HG02798 (cell line): ENCODE results near the gene SMIM45.

Source experiments
- ATAC-seq: cut with Tn5 transposase; IDR thresholded peaks from one replicate; pipeline ENCODE4 v1.9.1; 2021; ENCODE audit warnings: mild to moderate bottlenecking; ENCODE audit not compliant: unreplicated experiment, poor library complexity

Gene SMIM45

GRCh38 chr22:41966225-41966606 is 14.3 kb downstream of the SMIM45 start:
- no peak for ATAC-seq

DNA sequence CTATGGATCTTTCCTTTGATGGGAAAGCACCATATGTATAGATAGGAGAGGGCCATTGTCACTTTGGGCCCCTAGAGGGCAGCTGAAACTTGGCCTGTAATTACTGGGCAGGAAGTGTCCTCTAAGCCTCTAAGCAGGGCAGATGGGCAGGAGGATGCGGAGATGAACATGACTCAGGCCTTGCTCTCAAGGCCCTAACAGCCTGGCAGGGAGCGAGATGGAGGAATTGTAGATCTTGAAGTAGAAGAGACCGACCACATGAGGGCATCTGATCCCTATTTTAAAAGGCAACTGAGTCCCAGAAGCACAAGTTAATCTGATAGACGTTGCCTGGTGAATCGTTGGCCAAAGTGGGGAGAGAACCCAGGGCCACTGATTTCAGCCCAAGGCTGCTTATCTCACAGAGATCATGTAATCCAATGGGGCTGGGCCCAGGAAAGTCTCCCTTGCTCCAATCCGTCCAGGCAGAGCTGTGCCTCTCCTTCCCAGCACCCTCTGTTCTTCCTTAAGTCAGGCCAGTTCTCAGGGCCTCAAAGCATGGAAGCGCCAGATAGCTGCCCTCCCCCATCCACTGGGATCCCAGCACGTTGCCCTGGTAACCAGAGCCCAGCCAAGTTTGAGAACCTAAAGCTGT is 14.8 kb downstream of the SMIM45 start:
- ATAC-seq, result no peak

- ATAC-seq, result no peak
These were observed 16.7 kb downstream of the SMIM45 start for GRCh38 chr22:41968601-41969000.

DNA sequence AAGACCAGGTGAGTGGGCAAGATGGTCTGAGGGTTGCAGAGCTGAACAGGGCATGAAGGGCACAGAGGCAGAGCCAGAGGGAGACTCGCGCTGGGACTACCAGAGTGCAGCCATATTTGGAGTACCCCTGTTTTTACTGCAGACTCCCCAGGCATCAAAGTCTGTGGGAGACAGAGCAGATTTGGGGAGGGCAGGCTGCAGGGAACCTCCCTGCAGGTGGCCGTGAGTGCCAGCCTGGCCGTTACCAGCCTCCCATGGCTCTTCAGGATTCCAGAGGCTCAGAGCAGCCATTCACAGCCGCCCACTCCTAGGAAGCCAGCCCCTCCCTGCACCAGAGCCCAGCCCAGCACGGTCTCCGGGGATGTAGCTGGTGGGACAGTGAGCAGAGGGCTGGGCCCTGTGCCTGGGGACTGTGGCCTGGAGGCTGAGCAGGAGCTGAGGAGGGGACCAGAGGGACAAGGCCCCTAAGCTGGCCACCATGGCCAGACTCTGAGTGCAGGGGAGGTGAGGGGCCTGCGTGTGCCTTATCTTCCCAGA is 17.2 kb downstream of the SMIM45 start, which contains the start of gene SEPTIN3:
TSS of gene SEPTIN3 (plus strand) at position 334 of the 537 bp plus-strand sequence. CDS start 2,050 bp downstream, outside the sequence.
- ATAC-seq, result no peak

- no peak for ATAC-seq
These were observed 18.7 kb downstream of the SMIM45 start for GRCh38 chr22:41970601-41971000.

DNA sequence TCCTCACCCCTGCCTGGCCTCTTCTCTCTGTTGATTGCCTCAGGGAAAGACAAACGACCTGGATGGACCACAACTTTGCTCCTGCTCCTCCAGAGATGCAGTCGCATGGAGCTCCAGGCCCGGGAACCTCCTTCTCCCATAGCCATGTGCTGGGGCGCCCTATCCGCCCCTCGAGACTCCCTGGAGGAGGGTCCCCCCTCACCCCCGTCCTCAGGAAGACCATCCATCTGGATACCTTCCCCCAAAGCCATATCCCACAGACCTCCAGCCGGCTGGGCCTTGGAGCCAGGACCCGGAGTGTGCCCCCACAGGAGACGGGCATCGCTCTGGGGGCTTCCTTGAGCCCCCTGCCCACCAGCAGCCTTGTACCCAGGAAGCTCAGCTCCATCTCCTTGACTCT is 19.5 kb downstream of the SMIM45 start:
- ATAC-seq, result no peak

DNA sequence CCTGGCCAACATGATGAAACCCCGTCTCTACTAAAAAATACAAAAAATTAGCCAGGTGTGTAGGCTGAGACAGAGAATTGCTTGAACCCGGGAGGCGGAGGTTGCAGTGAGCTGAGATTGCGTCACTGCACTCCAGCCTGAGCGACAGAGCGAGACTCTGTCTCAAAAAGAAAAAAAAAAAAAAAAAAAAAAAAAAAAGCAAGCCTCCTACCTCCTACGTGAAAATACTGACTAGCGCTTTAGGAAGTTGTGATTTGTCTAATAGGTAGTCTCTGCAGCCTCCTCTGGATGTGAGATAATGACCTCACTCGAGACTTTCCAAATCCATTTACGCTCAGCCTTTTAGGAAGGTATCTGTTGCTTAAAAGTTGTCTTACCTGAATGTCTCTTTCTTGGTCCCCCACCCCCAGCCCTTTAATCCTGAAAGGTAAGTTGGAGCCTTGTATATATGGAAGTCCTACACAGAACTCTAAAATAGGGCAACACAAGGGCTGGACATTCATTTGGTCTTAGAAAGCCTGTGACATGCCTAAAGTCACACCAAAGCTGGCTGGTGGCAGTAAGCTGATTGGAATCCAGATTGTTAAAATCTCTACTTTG is 22.8 kb downstream of the SMIM45 start:
- ATAC-seq, result no peak

- no peak for ATAC-seq
These were observed 23.5 kb downstream of the SMIM45 start for GRCh38 chr22:41975299-41976069.

DNA sequence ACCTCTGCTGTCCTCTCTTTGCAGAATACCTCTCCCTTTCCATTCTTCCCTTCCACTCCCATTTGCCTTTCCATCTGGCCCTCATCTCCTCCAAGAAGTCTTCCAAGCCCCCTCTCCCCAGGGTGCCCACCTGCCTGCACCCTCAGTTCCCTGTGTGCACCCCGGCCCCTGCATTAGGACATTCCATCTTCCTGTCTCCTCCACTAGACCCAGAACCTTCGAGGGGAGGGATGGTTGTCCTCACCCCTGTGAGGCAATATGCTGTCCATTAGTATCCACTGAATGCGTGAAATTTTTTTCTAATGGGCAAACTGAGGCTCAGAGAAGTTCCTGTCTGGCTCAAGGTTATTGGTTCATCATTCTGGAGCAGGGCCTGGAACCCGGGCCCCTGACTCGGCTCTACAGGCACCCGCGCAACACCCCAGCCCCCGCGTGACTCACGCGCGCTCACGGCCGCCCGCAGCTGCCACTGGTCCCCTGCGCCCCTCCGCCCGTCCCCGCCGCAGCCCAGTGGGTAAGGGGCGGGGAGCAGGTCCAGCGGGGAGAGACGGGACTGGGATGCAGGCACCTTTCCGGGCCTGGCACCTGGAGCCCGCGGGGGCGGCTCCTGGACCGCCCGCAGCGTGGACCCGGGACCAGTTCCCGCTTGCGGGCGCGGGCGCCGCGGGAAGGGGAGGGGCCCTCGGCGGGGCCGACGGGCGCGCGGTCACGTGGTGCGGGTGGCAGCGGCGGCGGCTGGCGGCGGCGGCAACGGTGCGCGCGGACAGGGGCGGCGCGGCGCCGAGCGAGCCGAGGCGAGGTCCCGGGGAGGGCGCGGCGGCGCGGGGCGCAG is 24.3 kb downstream of the SMIM45 start:
- no peak for ATAC-seq

GRCh38 chr22:41976961-41977566 is 25.1 kb downstream of the SMIM45 start:
- ATAC-seq, result no peak

GRCh38 chr22:41978732-41979131 is 26.8 kb downstream of the SMIM45 start:
- ATAC-seq, result no peak

DNA sequence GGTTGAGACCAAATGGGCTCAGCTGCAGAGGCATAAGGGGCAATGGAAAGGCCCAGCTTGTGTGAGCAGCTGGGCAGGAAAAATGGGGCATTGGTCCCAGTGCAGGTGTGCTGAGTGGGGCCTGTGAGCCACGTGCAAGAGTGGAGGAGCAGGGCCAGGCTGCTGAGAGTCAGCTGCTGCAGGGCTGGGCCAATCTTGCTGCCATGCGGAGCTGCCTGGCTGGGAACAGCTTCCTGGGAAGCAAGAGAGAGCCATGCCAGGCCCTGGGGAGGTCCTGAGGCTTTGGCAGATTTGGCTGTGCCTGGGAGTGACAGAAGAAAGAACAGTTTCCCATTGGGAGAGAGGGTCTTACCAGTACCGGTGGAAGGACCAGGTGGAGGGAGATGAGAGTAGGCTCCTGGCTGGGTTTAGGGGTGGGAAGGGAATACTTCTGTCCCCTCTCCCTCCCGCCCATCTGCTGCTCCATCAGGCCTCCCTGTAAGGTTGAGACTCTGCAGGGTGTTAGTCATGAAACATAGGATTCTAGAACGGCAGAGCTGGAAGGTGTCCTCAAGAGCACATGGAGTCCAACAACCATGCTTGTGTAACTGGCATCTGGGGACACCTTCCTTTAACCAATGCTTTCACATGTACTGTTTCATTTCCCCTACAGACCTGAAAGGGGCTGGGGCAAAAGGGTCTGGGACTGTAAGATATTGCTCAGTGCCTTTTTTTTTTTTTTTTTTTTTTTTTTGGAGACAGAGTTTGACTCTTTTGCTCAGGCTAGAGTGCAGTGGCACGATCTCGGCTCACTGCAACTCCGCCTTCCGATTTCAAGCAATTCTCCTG is 27.7 kb downstream of the SMIM45 start:
- ATAC-seq, result no peak

- no peak for ATAC-seq
These were observed 30.9 kb downstream of the SMIM45 start for GRCh38 chr22:41982865-41983264.

- ATAC-seq, result no peak
These were observed 31.8 kb downstream of the SMIM45 start for GRCh38 chr22:41983513-41984405.

DNA sequence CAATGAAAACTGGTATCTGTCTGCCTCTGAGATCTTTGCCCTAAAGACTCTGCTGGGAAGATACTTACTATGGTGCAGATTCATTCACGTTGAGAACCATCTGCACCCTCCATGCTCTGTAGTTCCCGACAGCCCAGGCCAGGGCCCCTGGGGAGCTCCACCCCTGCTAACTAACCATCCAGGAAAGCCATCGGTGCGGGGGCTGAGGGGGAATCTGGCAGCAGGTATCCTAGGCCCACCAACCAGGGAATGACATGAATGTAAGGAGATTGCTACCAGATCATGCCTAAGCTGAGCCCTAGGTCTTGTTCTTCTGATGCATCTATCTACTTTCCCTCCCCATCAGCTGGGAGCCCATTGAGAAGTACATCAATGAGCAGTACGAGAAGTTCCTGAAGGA is 35.3 kb downstream of the SMIM45 start:
- no peak for ATAC-seq

GRCh38 chr22:41989246-41989645 is 37.3 kb downstream of the SMIM45 start:
- no peak for ATAC-seq

- no peak for ATAC-seq
These were observed 39.2 kb downstream of the SMIM45 start for GRCh38 chr22:41991111-41991510.

- ATAC-seq, result no peak
These were observed 40.5 kb downstream of the SMIM45 start for GRCh38 chr22:41992496-41992895.
